ENCODE results near the gene KSR2.

The KSR2 gene

DNA sequence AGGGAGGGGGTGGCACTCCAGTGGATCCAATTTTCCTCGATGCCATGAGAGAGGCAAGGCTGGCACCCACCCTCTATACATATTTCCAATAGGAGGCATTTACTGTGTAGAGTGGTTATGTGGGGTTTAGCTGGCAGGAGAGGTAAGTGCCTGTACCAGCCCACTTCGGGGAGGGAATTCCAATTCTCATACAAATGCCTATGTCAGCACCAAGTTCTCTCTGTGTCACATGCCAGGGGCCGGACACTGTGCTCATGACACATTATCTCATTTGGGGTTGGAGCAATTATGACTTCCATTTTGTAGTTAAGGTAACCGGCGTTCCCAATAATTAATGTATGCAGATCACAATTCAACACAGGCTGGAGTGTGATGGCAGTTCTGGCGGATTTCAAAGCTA, 284.3 kb downstream of the KSR2 start:
- Histone ChIP-seq H3K18ac (ENCODE audit: low read length) (no peak overlapping the region), H3K36me3 (ENCODE audit: control insufficient read depth in 1 of 2, insufficient read depth in 2 of 2, low read length in 2 of 2) (no peaks in the 10 kb centered on the region), H3K14ac (ENCODE audit: low read length) (no peak overlapping the region), H2BK12ac (ENCODE audit: low read length) (no peak overlapping the region), H3K79me2 (ENCODE audit: control insufficient read depth, insufficient read depth, low read length, poor library complexity) (no peaks in the 10 kb centered on the region), H2BK5ac (ENCODE audit: low read depth, low read length, poor library complexity) (no peak overlapping the region), H3K4ac (ENCODE audit: low read depth, low read length) (no peak overlapping the region), H3K4me3 (ENCODE audit: low read depth, low read length) (no peak overlapping the region), H2BK120ac (ENCODE audit: insufficient read depth, low read length, poor library complexity) (no peak overlapping the region), H3K79me1 (ENCODE audit: low read length) (no peaks in the 10 kb centered on the region), H3K9ac (ENCODE audit: low read length) (no peak overlapping the region), H3K23ac (ENCODE audit: low read length) (no peak overlapping the region), H4K91ac (ENCODE audit: low read depth, low read length) (no peak overlapping the region), H4K8ac (ENCODE audit: low read depth, low read length) (no peak overlapping the region), H4K12ac (ENCODE audit: low read depth, low read length) (no peak overlapping the region), H3K27me3 (ENCODE audit: insufficient read depth, low read length) (no peaks in the 10 kb centered on the region), H3K9me3 (ENCODE audit: insufficient read depth, low read depth, low read length) (no peaks in the 10 kb centered on the region), H3K27ac (ENCODE audit: low read depth, low read length) (no peak overlapping the region), H3K4me1 (ENCODE audit: control insufficient read depth in 1 of 2, insufficient read depth in 2 of 2, low read length in 2 of 2) (peaks cover 0 to 3% of the 10 kb centered on the region in 2 experiments), H2AFZ (ENCODE audit: insufficient read depth, low read length, poor library complexity) (no peak overlapping the region), H3K4me2 (ENCODE audit: low read length) (no peak overlapping the region), H2AK5ac (ENCODE audit: low read length) (no peak overlapping the region)
- no peak for DNase-seq
- no CpG with 5 or more reads among the region's 6 CpGs for WGBS (ENCODE audit: extremely low coverage, insufficient coverage, insufficient read length)

DNA sequence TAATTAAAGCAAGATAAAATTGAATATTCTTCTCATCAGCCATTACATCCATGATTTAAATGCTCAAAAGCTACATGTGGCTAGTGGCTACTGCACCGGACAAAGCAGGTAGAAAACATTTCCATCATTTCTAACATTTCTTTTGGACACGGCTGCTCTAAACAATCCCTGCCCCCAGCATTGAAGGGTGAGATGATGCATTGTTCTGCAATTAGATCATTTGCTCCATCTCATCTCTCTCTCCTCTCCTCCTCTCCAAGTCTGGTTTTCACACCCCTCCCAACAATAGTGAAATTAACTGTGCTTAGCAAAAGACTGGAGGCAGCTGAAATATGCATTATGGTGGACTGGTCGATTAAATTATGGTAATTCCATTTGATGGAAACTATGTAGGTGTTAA, 288.5 kb downstream of the KSR2 start:
- no peaks in the 10 kb centered on the region for H3K79me1 ChIP-seq (ENCODE audit: low read length)
- H4K12ac ChIP-seq (ENCODE audit: low read depth, low read length) = no peak overlapping the region
- H3K9me3 ChIP-seq (ENCODE audit: insufficient read depth, low read depth, low read length) = no peaks in the 10 kb centered on the region
- no peaks in the 10 kb centered on the region for H3K4me1 ChIP-seq (ENCODE audit: control insufficient read depth in 1 of 2, insufficient read depth in 2 of 2, low read length in 2 of 2)
- no peak overlapping the region for H2BK12ac ChIP-seq (ENCODE audit: low read length)
- WGBS (ENCODE audit: extremely low coverage, insufficient coverage, insufficient read length) = no CpG with 5 or more reads among the region's 3 CpGs
- H2AFZ ChIP-seq (ENCODE audit: insufficient read depth, low read length, poor library complexity) = no peak overlapping the region
- H3K14ac ChIP-seq (ENCODE audit: low read length) = no peak overlapping the region
- no peaks in the 10 kb centered on the region for H3K36me3 ChIP-seq (ENCODE audit: control insufficient read depth in 1 of 2, insufficient read depth in 2 of 2, low read length in 2 of 2)
- no peak overlapping the region for H3K18ac ChIP-seq (ENCODE audit: low read length)
- no peak overlapping the region for H3K4ac ChIP-seq (ENCODE audit: low read depth, low read length)
- no peaks in the 10 kb centered on the region for H3K79me2 ChIP-seq (ENCODE audit: control insufficient read depth, insufficient read depth, low read length, poor library complexity)
- no peak overlapping the region for H3K23ac ChIP-seq (ENCODE audit: low read length)
- H4K91ac ChIP-seq (ENCODE audit: low read depth, low read length) = no peak overlapping the region
- peak; percentile 57 to 77 for DNase-seq
- no peak overlapping the region for H3K4me3 ChIP-seq (ENCODE audit: low read depth, low read length)
- H3K27me3 ChIP-seq (ENCODE audit: insufficient read depth, low read length) = no peaks in the 10 kb centered on the region
- no peak overlapping the region for H2BK5ac ChIP-seq (ENCODE audit: low read depth, low read length, poor library complexity)
- H3K27ac ChIP-seq (ENCODE audit: low read depth, low read length) = no peak overlapping the region
- H2BK120ac ChIP-seq (ENCODE audit: insufficient read depth, low read length, poor library complexity) = no peak overlapping the region
- no peak overlapping the region for H4K8ac ChIP-seq (ENCODE audit: low read depth, low read length)
- H3K9ac ChIP-seq (ENCODE audit: low read length) = no peak overlapping the region
- H3K4me2 ChIP-seq (ENCODE audit: low read length) = no peak overlapping the region
- H2AK5ac ChIP-seq (ENCODE audit: low read length) = no peak overlapping the region

GRCh38 chr12:117679776-117680175, 289.0 kb downstream of the KSR2 start:
- no peak overlapping the region for H3K18ac ChIP-seq (ENCODE audit: low read length)
- H3K23ac ChIP-seq (ENCODE audit: low read length) = no peak overlapping the region
- no peaks in the 10 kb centered on the region for H3K9me3 ChIP-seq (ENCODE audit: insufficient read depth, low read depth, low read length)
- no peak overlapping the region for H4K91ac ChIP-seq (ENCODE audit: low read depth, low read length)
- H2AK5ac ChIP-seq (ENCODE audit: low read length) = no peak overlapping the region
- no peaks in the 10 kb centered on the region for H3K36me3 ChIP-seq (ENCODE audit: control insufficient read depth in 1 of 2, insufficient read depth in 2 of 2, low read length in 2 of 2)
- H4K12ac ChIP-seq (ENCODE audit: low read depth, low read length) = no peak overlapping the region
- no peak overlapping the region for H2AFZ ChIP-seq (ENCODE audit: insufficient read depth, low read length, poor library complexity)
- no peak overlapping the region for H3K4me2 ChIP-seq (ENCODE audit: low read length)
- H3K4me1 ChIP-seq (ENCODE audit: control insufficient read depth in 1 of 2, insufficient read depth in 2 of 2, low read length in 2 of 2) = no peaks in the 10 kb centered on the region
- no peak overlapping the region for H3K27ac ChIP-seq (ENCODE audit: low read depth, low read length)
- no peak overlapping the region for H3K14ac ChIP-seq (ENCODE audit: low read length)
- H3K4me3 ChIP-seq (ENCODE audit: low read depth, low read length) = no peak overlapping the region
- H2BK12ac ChIP-seq (ENCODE audit: low read length) = no peak overlapping the region
- no peak overlapping the region for H4K8ac ChIP-seq (ENCODE audit: low read depth, low read length)
- no peak overlapping the region for H2BK5ac ChIP-seq (ENCODE audit: low read depth, low read length, poor library complexity)
- H2BK120ac ChIP-seq (ENCODE audit: insufficient read depth, low read length, poor library complexity) = no peak overlapping the region
- H3K79me1 ChIP-seq (ENCODE audit: low read length) = no peaks in the 10 kb centered on the region
- H3K4ac ChIP-seq (ENCODE audit: low read depth, low read length) = no peak overlapping the region
- H3K27me3 ChIP-seq (ENCODE audit: insufficient read depth, low read length) = no peaks in the 10 kb centered on the region
- no peaks in the 10 kb centered on the region for H3K79me2 ChIP-seq (ENCODE audit: control insufficient read depth, insufficient read depth, low read length, poor library complexity)
- no peak for DNase-seq
- H3K9ac ChIP-seq (ENCODE audit: low read length) = no peak overlapping the region

GRCh38 chr12:117674763-117675162, 294.0 kb downstream of the KSR2 start:
- no peak overlapping the region for H3K4ac ChIP-seq (ENCODE audit: low read depth, low read length)
- no peak overlapping the region for H3K14ac ChIP-seq (ENCODE audit: low read length)
- H2BK120ac ChIP-seq (ENCODE audit: insufficient read depth, low read length, poor library complexity) = no peak overlapping the region
- no peak overlapping the region for H2AFZ ChIP-seq (ENCODE audit: insufficient read depth, low read length, poor library complexity)
- H3K18ac ChIP-seq (ENCODE audit: low read length) = no peak overlapping the region
- DNase-seq = no peak
- H3K23ac ChIP-seq (ENCODE audit: low read length) = no peak overlapping the region
- no peaks in the 10 kb centered on the region for H3K36me3 ChIP-seq (ENCODE audit: control insufficient read depth in 1 of 2, insufficient read depth in 2 of 2, low read length in 2 of 2)
- H3K27ac ChIP-seq (ENCODE audit: low read depth, low read length) = no peak overlapping the region
- H3K9me3 ChIP-seq (ENCODE audit: insufficient read depth, low read depth, low read length) = no peaks in the 10 kb centered on the region
- no CpG with 5 or more reads among the region's 1 CpG for WGBS (ENCODE audit: extremely low coverage, insufficient coverage, insufficient read length)
- H2AK5ac ChIP-seq (ENCODE audit: low read length) = no peak overlapping the region
- no peaks in the 10 kb centered on the region for H3K79me1 ChIP-seq (ENCODE audit: low read length)
- no peaks in the 10 kb centered on the region for H3K27me3 ChIP-seq (ENCODE audit: insufficient read depth, low read length)
- no peak overlapping the region for H3K4me3 ChIP-seq (ENCODE audit: low read depth, low read length)
- no peak overlapping the region for H2BK5ac ChIP-seq (ENCODE audit: low read depth, low read length, poor library complexity)
- H3K4me2 ChIP-seq (ENCODE audit: low read length) = no peak overlapping the region
- H2BK12ac ChIP-seq (ENCODE audit: low read length) = no peak overlapping the region
- no peaks in the 10 kb centered on the region for H3K79me2 ChIP-seq (ENCODE audit: control insufficient read depth, insufficient read depth, low read length, poor library complexity)
- no peaks in the 10 kb centered on the region for H3K4me1 ChIP-seq (ENCODE audit: control insufficient read depth in 1 of 2, insufficient read depth in 2 of 2, low read length in 2 of 2)
- H3K9ac ChIP-seq (ENCODE audit: low read length) = no peak overlapping the region
- no peak overlapping the region for H4K8ac ChIP-seq (ENCODE audit: low read depth, low read length)
- no peak overlapping the region for H4K91ac ChIP-seq (ENCODE audit: low read depth, low read length)
- H4K12ac ChIP-seq (ENCODE audit: low read depth, low read length) = no peak overlapping the region
